ENCODE results near the gene PSMB3.
A peak's percentile ranks its signal among the peaks of the same experiment; 100 is the strongest.

PSMB3 gene

DNA sequence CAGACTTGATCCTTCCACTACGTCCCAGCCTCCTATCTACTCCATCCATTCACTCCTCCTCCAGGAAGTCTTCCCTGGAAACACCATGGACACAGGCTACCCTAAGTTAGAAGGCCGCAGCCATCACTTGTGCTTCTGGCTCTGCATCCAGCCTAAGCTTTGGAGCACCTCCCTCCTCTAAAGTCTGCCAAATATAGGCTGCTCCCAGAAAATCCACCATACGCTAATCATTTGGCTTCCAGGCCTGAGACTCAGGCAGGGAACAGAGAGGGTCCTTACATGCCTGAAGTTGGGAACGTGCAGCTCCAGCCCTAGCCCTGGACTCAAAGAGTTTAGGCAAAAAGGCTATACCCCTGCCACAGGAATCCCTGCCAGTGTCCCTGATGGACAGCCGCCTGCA, 11.1 kb upstream of the PSMB3 start:
- Mint-ChIP-seq H3K9me3 (no peaks in the 10 kb centered on the region), H3K4me1 (peaks cover 53% of the 10 kb centered on the region), H3K4me3 (peak overlapping the region in 1 of 3 experiments; percentile 31), H3K27ac (peak overlapping the region; percentile 78 to 91 (median 83)), H3K27me3 (ENCODE audit: low read depth) (no peaks in the 10 kb centered on the region), H3K36me3 (ENCODE audit: low read depth) (peaks cover 25% of the 10 kb centered on the region)
- TF ChIP-seq, protein P1, sequence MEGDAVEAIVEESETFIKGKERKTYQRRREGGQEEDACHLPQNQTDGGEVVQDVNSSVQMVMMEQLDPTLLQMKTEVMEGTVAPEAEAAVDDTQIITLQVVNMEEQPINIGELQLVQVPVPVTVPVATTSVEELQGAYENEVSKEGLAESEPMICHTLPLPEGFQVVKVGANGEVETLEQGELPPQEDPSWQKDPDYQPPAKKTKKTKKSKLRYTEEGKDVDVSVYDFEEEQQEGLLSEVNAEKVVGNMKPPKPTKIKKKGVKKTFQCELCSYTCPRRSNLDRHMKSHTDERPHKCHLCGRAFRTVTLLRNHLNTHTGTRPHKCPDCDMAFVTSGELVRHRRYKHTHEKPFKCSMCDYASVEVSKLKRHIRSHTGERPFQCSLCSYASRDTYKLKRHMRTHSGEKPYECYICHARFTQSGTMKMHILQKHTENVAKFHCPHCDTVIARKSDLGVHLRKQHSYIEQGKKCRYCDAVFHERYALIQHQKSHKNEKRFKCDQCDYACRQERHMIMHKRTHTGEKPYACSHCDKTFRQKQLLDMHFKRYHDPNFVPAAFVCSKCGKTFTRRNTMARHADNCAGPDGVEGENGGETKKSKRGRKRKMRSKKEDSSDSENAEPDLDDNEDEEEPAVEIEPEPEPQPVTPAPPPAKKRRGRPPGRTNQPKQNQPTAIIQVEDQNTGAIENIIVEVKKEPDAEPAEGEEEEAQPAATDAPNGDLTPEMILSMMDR (IDR thresholded peaks at IDR 0.05; ENCODE audit: unreplicated experiment in 3 of 3) = no peak

DNA sequence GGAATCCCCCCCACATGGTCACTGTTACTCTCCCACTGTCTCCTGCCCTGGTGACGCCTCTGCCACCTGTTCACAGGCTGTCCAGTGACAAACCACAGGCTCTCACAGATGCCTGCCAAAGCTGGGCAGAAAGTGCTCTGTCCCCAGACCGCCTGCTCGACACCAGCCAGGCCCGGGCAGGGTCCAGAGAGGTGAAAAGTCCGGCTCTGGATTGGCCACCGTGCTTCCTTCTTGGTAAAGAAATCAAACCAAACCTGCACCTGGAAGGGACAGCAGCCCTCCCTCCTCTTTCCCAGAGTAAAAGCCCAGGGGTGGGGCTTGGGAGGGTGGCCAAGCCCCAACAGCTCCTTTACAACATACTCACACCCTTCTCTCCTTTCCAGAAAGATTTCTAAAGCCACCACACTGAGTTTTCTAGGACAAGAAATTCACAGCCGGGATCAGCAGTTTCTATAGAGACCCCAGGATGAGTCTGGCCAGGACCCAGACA, 10.6 kb upstream of the PSMB3 start:
- H3K9me3 Mint-ChIP-seq = no peaks in the 10 kb centered on the region
- peak overlapping the region; percentile 46 to 69 (median 58) for H3K4me3 Mint-ChIP-seq
- peaks cover 56% of the 10 kb centered on the region for H3K4me1 Mint-ChIP-seq
- peaks cover 25% of the 10 kb centered on the region for H3K36me3 Mint-ChIP-seq (ENCODE audit: low read depth)
- TF ChIP-seq, protein P1 (IDR thresholded peaks at IDR 0.05; ENCODE audit: unreplicated experiment in 3 of 3) = no peak
- peak overlapping the region; percentile 78 to 91 (median 83) for H3K27ac Mint-ChIP-seq
- no peaks in the 10 kb centered on the region for H3K27me3 Mint-ChIP-seq (ENCODE audit: low read depth)

DNA sequence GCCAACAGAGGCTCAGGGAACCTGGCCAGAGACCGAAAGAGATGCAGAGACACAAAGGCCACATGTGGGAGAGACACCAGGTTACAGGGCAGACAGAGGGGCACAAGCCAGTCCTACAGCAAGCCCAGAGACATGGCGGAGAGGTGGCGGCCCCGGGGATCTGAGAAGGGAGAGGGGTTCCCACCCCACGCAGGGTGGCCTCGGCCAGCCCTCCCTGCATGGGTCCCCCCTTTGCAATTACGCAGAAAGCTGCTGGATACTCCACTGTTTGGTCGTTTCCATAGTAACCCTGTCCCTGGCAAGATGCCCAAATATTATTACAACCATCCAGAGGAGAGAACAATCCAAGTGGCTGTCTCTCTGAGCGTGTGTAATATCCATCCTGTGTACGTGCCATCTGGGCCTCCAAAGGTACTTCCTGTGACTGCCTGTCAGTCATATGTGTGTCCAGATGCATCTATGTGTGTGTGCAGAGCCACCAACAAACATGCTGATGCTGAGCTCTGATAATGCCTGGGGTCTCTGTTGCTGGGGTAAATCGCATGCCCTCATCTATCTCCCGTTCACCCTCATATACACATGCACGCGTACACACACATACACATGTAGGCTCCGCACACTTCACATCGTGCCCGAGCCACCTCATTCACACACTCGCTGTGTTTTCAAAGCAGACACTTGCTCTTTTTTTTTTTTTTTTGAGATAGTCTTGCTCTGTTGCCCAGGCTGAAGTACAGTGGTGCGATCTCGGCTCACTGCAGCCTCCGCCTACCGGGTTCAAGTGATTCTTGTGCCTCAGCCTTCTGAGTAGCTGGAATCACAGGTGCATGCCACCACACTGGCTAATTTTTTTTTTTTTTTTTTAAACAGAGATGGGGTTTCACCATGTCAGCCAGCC, 9.9 kb upstream of the PSMB3 start:
- H3K27me3 Mint-ChIP-seq (ENCODE audit: low read depth) = no peaks in the 10 kb centered on the region
- peaks cover 56% of the 10 kb centered on the region for H3K4me1 Mint-ChIP-seq
- H3K36me3 Mint-ChIP-seq (ENCODE audit: low read depth) = peaks cover 25% of the 10 kb centered on the region
- peak overlapping the region; percentile 58 to 69 (median 59) for H3K4me3 Mint-ChIP-seq
- no peaks in the 10 kb centered on the region for H3K9me3 Mint-ChIP-seq
- TF ChIP-seq, protein P1 (IDR thresholded peaks at IDR 0.05; ENCODE audit: unreplicated experiment in 3 of 3) = no peak
- H3K27ac Mint-ChIP-seq = peak overlapping the region; percentile 78 to 91 (median 83)

DNA sequence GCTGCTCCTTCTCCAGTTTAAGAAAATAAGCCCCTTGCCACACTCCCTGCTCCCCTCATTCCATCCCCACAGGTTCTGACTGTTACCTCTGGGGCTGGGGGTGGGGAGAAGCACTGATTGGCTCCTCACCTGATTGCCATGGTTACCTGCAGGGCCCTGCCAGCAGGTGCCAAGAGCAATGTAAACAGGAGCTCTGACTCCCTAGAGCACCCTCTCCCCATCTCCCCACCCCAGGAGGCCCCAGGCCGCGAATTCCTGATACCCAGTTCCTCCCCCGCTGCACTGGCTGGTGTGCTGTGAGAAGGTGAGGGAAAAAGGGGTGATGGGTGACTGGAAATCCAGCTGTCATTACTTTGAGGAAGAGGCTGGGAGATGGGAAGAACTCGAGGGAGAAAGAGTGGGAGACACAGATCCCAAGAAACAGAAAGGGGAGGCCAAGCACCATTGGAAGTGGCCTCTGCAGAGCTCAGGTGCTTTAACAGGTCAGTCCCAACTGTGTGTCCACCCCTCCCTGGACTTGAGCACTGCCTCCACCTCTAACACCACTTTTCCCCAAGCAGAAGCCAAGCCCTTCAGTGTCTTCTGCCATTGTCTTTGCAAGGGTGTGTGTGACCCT, 8.9 kb upstream of the PSMB3 start:
- Mint-ChIP-seq H3K9me3 (no peaks in the 10 kb centered on the region), H3K36me3 (ENCODE audit: low read depth) (peaks cover 16% of the 10 kb centered on the region), H3K27me3 (ENCODE audit: low read depth) (no peaks in the 10 kb centered on the region), H3K27ac (peak overlapping the region; percentile 72 to 83 (median 78)), H3K4me3 (peak overlapping the region; percentile 34 to 72 (median 50)), H3K4me1 (peaks cover 56% of the 10 kb centered on the region)
- TF ChIP-seq, protein P1 (IDR thresholded peaks at IDR 0.05; ENCODE audit: unreplicated experiment in 3 of 3) = no peak

DNA sequence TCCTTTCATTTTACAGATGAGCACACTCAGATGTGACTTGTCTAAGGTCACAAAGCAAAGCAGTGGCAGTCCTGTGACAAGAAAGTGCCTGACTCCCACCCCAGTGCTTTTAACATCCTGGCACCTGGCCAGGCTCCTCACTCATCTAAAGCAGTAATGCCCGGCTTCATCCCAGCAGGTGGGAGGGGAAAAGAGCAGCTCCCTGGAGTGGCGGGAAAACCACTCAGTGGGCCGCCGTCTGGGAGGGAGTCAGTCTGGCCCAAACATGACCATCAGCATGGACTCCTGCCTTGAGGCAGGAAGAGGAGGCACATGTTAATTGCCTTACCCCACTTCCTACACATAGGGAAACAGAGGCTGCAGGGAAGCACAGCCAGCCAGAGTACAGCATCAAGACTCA, 7.0 kb upstream of the PSMB3 start:
- Mint-ChIP-seq H3K36me3 (ENCODE audit: low read depth) (peaks cover 13% of the 10 kb centered on the region), H3K27ac (peak overlapping the region; percentile 81 to 93 (median 87)), H3K4me3 (peak overlapping the region; percentile 85 to 93 (median 93)), H3K9me3 (no peaks in the 10 kb centered on the region), H3K4me1 (peaks cover 56% of the 10 kb centered on the region), H3K27me3 (ENCODE audit: low read depth) (no peaks in the 10 kb centered on the region)
- TF ChIP-seq, protein P1 (IDR thresholded peaks at IDR 0.05; ENCODE audit: unreplicated experiment in 3 of 3) = no peak
